NOMO-1 (cell line): Measurements from ENCODE around the gene CZIB.
"Not testable (repeated sequence)": the region's sequence is repeated elsewhere in the genome, so short reads cannot be mapped to it uniquely, and the experiment has no call there.

Source experiments
- DNase-seq, 2 experiments: peaks; one replicate each; lab custom pipeline; 2025; ENCODE audit not compliant: unreplicated experiment in 2 of 2; lab: John Stamatoyannopoulos, UW

CZIB gene

DNA sequence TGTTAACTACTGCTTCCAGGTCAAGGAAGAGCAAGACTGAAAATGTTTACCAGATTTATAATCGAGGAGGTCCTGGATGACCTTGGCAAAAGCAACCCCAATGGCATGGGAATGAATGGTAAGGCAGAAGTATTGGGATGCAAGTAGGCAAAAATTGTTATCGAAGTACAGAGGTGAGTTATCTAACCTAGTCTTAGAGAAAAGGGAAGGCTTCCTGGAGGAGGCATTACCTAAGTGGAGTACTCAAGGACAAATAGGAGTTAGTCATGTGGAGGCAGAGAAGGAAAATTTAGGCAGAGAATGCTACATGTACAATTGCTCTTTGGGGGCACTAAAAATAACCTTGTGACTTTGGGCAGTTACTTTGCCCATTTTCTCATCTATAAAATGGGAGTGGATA, 21.4 kb upstream of the CZIB start:
- no peak for DNase-seq

DNA sequence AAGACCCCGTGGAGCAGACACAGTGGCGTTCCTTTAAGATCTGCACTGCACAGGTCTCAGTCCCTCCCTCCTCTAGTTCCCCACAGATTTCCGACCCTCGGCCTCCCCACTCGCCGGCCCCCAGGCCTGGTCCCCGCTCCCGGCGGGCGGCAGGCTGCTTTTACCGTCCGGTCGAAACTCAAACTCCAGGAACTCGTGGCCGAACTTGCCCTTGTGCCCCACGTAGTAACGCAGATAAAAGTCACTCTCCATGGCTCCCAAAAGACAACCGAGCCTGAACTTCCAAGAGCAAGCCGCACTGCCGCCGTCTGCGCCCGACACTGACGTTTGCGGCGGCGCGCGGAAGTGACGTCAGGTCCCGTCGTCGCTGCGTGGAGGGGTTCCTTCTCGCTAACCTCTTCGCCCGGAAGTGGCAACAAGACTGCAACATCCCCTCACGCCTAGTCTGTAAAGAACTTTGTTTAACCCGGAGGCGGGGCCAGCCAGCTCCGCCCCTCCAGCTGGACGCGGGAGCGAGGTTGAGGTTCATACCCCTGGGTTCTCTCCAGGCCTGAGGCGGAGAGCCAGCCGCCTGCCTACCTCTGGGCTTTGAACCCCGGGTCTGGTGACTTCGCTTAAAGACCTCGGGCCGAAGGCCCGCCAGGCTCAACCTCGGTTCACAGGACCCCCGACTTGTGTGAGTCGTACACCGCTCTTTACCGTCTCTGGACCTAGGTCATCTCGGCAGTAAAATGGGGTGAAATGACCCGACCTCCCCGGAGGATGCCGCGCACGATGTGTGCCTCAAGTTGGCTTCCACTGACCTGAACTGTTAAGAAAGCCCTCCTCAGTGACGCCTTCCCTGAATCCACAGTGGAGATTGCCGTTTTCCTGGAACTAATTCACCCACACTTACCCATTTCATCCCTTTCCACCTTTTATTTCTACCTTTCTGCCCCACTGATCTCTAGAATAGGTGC, 18.0 kb upstream of the CZIB start, which contains the start of gene MAGOH:
Gene MAGOH (minus strand): TSS at position 322 of the 959 bp plus-strand sequence. CDS start 70 bp downstream, at position 252.
- DNase-seq, result peak; percentile 96

DNA sequence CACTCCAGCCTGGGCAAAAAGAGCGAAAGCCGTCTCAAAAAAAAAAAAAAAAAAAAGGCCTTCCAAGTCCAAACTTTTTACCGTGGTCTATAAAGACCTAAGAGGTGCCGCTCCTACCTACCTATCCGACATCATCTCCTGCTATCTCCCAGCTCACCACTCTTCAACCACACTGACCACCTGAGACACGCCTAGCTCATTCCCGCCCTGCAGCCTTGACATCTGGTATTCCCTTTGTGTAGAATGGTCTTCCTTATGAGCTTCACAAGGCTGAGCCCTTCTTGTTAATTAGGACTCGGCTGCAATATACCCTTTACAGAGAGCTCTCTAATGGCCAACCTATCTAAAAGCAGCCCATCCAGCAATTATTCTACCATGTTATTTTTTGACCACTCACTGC, 17.2 kb upstream of the CZIB start:
- no peak for DNase-seq

DNA sequence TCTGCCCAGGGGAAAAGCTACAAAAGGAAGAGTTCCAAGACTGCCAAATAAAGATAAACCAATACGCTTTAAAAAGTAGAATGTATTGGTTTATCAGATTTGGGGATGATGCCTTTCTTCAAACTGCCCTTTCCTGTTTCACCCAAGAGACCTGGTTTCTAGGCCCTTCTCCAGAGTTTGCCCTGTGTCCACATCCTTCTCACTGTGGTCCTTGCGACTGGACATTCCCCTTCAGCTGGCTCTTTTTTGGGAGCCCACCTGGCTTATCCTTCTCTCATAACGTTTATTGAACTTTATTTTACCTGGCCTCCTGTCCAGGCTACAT, 490 bp upstream of the CZIB start:
- no peak for DNase-seq

DNA sequence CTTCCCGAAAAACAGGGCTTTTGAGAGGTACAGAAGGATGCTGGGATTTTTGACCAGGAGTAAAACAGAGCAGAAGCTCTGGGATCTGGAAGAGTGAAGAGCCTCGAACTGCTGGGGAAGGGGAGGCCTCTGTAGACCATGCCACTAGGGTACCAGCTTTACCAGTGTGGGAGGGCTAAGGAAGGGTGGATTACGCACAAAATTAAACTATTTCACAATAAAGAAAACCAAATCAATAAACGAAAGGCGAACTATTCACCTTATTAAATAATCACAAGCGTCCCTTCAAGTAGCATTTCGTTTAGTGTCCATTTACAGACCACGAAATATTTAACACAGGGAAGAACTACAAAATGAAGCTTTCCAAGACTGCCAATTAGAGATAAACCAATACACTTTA, 723 bp downstream of the CZIB start:
- DNase-seq, result no peak

DNA sequence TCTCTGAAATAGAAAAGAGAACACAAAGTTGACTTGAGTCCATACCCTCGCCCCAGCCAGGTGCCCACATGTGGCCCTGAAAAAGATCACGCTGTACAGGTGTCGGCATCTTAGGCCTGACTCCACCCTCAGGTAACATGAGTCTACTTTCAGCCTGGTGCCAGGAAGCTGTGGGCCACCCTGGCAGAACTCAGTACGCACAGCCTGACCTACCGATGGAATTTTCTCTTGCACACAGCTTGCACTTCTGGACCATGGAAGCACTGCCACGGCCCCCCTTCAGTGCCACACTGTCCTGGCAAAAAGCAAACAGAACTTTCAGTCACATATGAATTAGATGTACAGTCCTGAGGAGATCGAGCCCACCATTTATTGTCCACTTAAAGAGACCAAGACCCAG, 2.2 kb downstream of the CZIB start:
- DNase-seq, result no peak

DNA sequence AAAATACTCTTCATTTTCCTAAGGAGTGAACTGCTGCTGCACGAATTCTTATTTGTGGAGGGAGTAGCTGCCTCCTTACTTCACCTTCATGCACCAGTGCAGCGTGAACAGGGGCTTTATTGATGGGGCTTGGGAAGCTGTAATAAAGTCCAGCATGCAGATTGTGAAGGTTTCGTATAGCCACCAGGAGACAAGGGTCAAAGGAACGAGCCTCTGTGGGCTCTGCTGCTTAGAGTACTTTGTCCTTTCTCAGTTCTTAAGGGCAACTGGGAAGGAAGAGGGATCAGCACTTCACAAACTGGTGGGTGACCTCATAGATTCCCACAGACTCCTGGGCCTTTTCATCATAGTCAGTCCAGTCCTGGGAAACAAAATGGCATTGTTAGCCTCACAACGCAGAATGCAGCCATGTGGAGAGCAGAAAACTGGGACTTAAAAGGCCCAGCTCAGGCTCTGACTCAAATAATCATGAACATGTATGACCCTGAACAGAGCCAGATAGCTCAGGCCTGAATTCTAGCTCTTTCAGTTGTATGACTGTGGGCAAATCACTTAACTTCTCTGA, 6.0 kb downstream of the CZIB start:
- DNase-seq, result no peak

DNA sequence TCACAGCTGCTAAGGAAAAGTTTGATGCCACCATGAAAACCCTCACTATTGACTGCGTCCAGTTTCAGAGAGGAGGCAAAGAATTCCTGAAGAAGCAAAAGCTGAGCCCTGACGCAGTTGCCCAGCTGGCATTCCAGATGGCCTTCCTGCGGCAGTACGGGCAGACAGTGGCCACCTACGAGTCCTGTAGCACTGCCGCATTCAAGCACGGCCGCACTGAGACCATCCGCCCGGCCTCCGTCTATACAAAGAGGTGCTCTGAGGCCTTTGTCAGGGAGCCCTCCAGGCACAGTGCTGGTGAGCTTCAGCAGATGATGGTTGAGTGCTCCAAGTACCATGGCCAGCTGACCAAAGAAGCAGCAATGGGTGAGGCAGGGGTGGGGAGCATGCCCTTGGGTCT, 9.5 kb downstream of the CZIB start:
- DNase-seq, result no peak

DNA sequence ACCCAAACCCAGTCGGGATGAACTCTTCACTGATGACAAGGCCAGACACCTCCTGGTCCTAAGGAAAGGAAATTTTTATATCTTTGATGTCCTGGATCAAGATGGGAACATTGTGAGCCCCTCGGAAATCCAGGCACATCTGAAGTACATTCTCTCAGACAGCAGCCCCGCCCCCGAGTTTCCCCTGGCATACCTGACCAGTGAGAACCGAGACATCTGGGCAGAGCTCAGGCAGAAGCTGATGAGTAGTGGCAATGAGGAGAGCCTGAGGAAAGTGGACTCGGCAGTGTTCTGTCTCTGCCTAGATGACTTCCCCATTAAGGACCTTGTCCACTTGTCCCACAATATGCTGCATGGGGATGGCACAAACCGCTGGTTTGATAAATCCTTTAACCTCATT, 10.1 kb downstream of the CZIB start:
- DNase-seq, result no peak

DNA sequence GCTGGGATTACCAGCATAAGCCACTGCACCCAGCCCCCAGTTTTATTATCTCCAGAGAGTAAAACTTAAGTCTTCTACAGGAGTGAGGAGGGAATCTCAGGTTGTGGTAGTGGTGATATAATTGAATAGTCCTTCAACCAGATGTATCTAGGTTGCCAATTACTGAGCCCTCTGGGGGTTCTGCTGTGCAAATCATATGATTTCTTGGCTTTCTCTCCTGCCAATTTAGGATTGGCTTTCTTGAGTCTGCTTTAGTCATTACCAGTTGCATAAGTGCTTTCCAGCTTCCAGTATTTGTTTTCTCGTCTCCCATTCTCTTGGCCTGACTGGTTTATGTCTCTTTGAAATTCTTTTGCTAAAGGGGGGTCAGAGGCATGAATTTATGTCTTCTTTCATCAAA, 12.7 kb downstream of the CZIB start:
- no peak for DNase-seq

DNA sequence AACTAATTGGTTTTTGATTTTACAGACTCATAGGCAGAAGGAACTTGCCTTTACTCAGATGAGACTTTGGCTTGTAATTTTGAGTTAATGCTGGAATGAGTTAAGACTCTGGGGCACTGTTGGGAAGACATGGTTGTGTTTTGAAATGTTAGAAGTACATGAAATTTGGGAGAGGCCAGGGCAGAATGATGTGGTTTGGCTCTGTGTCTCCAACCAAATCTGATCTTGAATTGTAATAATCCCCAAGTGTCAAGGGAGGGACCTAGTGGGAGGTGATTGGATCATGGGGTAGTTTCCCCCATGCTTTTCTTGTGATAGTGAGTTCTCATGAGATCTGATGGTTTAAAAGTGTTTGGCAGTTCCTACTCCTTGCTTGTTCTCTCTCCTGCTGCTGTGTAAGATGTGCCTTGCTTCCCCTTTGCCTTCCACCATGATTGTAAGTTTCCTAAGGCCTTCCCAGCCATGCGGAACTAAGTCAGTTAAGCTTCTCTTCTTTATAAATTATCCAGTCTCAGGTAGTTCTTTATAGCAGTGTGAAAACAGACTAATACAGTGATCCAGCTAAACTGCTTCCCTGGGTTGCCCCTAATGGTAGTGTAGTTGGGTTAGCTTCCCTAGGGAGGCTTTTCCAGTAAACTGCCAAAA, 13.6 kb downstream of the CZIB start:
- no peak for DNase-seq

DNA sequence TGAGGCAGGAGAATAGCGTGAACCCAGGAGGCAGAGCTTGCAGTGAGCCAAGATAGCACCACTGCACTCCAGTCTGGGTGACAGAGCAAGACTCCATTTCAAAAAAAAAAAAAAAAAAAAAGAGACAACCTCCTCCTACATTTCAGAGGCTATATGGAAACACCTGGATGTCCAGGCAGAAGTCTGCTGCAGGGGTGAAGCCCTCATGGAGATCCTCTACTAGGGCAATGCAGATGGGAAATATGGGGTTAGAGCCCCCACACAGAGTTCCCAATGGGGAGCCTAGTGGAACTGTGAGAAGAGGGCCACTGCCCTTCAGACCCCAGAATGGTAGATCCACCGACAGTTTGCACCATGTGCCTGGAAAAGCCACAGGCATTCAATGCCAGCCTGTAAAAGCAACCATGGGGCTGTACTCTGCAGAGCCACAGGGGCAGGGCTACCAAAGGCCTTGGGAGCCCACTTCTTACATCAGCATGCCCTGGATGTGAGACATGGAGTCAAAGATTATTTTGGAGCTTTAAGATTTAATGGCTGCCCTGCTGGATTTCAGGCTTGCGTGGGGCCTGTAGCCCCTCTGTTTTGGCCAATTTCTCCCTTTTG, 14.2 kb downstream of the CZIB start:
- not testable (repeated sequence) for DNase-seq

DNA sequence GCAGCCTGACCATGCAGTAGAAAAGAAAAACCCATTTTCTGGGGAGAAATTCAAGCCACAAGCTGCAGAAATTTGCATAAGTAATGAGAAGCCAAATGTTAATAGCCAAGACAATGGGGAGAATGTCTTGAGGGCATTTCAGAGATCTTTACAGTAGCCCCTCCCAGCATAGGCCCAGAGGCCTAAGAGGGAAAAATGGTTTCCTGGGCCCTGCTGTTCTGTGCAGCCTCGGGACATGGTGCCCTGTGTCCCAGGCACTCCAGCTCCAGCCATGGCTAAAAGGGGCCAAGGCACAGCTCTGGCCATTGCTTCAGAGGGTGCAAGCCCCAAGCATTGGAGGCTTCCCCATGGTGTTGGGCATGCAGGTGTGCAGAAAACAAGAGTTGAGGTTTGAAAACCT, 14.9 kb downstream of the CZIB start:
- DNase-seq, result not testable (repeated sequence)

DNA sequence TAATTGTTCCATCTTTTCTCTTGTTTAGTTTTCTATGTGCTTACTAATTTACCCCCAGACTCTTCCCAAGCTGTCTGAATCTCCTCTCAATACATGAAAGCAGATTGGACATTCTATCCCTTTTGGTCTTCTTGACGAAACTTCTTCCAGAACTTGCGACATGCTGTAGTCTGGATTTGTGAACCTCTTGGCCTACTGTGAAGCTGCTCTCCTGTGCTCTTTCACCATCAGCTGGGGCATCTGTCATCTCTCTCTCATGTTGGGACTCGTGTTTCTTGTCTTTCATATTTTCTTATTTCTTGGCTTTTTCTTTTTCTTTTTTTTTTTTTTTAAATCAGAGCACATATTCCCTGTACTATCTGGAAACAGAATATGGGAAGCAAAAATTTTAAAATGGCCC, 17.0 kb downstream of the CZIB start:
- DNase-seq, result no peak

DNA sequence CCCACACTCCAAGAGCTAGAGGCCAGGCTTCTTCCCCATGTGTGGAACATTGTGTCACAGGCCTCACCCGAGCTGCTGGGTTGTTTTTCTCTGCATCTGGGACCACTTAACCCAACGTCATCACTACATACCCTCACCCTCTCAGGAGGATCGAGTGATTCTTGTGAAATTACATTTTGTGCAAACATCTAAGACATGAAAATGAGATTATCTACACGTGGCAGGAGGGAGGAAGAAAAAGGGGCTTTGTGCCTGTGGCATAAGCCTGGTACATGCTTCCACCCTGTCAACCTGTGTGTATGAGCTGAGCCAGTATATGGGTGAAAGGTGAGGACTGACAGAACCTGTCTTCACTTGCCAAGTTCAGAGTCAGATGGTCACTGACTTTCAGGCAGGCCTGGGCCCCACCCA, 22.2 kb downstream of the CZIB start:
- DNase-seq, result no peak

DNA sequence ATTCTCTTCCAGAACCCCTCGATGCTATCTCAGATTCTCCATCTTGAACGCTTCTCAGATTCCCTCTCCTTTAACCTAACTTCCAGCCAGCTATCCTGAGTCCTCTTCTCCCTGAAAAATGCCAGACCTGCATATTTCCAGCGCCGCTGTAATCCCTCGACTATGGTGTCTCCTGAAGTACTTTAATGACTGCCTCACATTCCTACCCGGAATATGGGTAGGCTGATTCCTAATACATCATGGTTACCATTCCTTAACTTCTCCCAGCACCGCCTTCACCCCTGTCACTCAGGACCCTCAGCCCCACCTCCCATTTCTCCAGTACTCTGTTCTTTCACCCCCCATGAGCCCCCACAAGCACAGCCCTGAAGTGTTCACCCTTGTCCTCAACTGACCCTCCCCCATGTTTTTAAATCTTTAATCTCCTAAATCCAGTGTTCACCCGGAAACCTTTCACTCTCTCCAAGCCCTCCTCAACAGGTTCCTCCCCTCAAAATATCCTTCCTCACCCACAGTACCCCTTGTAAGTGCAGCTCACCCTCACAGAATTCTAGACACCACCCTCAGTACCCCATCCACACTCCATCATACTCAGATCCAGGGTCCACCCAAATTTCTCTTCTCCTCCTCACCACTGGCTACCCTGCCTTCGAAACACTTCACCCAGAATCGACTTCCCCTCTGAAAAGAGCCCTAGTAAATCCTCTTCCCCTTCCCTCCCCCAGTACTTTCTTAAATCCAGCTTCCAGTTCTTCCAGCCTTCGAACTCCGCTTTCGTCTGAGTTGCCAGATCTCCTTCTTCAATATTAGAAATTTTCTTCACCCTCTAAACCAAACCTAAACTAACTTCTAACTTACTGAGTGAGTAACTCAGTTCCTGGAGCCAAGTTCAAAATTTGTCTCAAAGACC, 22.9 kb downstream of the CZIB start:
- DNase-seq, result peak; percentile 36 to 42

DNA sequence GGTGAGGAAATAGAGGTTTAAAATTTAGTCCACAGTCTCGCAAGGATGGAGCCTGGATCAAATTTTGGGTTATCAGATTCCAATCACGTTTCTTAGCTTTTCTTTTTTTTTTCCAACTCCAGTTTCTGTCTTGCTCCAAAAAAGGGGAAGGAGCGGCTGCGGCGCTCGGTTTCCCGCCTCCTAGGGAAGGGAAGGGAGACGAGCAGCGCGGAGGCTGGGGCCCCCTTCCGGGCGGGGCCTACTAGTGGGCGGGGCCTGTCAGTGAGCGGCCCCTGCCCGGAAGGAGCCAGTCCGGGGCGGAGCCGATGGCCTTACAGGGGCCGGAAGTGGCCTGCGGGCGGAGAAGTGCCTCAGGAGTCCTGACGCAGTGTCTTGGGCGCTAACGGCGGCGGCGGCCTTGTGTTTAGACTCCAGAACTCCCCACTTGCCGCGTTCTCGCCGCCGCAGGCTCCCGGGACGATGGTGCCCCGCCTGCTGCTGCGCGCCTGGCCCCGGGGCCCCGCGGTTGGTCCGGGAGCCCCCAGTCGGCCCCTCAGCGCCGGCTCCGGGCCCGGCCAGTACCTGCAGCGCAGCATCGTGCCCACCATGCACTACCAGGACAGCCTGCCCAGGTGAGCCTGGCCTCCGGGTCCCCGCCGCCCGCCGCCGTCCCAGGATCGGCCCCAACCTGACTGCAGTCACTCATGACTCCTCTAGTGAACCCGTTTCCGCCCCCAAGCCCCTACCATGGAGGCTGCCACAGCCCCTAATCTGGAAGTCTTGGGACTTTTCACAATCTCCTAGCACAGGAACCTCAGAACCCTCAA, 23.7 kb downstream of the CZIB start, which contains the start of gene CPT2:
Gene CPT2 (plus strand): TSS at position 340 of the 806 bp plus-strand sequence. CDS start 120 bp downstream, at position 460.
- peak; percentile 93 to 96 for DNase-seq

DNA sequence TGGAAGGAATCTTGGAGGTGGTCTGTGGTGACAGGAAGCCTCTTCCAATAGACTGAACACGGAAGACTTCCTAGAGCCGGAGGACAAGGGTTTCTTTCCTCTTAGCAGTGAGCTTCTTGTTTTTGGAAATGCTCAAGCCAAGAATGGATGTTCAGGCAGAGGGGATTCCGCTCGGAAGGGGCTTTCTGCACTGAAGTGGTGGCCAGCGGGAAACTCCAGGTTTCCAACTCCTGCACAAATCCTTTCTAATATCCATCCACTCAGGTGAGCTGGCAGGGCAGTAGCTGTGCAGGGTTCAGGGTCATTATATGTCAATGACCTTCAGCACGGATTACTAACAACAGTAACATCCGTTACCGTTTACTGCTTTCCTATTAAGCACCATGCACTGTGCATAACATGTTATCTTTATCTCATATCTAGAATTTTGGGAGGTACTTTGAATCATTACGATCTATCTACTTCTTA, 24.4 kb downstream of the CZIB start:
- no peak for DNase-seq

DNA sequence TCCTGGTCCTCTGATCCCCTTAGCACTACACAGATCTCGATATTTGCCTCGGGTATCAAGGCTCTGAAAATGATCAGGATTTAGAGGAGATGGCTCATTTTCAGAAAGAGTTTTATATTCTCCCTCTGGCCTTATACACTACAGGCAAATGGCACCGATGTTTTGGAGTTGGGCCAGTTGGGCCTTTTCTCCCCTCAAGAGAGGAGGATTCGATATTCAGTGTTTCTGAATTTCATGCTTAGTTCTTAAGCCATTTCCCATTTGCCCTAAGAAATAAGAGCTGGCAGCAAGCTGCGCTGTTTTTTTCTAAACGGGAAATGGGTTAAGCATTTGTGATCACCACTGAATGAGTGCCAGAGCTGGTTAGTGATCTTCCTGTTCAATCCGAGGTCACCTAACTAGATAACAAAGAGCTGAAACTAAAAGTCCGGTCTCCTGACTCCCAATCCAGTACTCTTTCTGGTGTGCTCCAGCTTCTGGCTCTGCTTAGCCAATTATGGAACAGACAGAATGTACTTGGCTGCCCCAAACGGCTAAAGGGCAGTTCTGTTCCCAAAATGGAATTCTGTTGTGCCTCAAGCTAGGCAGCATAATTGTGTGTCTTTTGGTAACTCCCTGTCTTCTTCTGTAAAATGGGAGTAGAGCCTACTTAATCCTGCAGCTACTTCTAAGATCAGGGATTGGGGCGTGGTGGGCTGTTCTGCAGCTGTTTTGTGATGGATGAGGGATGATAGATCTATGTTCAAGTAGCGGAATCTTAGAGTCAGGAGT, 25.0 kb downstream of the CZIB start:
- DNase-seq, result no peak
